Body of pancreas (tissue), 4 donors: ENCODE results near the gene CA5A. TPM values are rescaled to one million over a fixed set of nuclear protein-coding genes. Genes with fewer than 3 reads are reported as not detected.

Experiments
- ATAC-seq: fragments of 150-250 bp; one replicate; pipeline ENCODE4 v1.9.1; 2016
- DNase-seq, 4 donors: peaks; one replicate each; pipeline ENCODE4 v3.0.0-alpha.2; 2019
- H3K27ac ChIP-seq, 4 donors: fragments of 200-600 bp; sonication (generic); 1 replicate in 3 of 4; 2 replicates in 1 of 4; pipeline versions ENCODE4 v1.5.1 to v1.6.1; 2016 to 2019; ENCODE audit warnings: mild to moderate bottlenecking in 1 of 4, mixed read lengths in 1 of 4, moderate library complexity in 1 of 4
- H3K27me3 ChIP-seq, 2 donors: fragments of 200-600 bp; sonication (generic); one replicate each; pipeline ENCODE4 v1.6.0; 2016; ENCODE audit warnings: mild to moderate bottlenecking in 1 of 2
- H3K36me3 ChIP-seq, 2 donors: fragments of 200-600 bp; sonication (generic); replicated peaks in 1 of 2; 2 replicates each; pipeline ENCODE4 v1.5.1; 2016; ENCODE audit warnings: low read depth in 2 of 2; ENCODE audit not compliant: insufficient read depth in 1 of 2
- H3K4me1 ChIP-seq: fragments of 200-600 bp; sonication (generic); one replicate; pipeline ENCODE4 v1.6.0; 2016
- H3K4me3 ChIP-seq, 2 donors: fragments of 200-600 bp; sonication (generic); 1 replicate in 1 of 2; 2 replicates in 1 of 2; pipeline ENCODE4 v1.5.1; 2016 to 2019
- H3K9me3 ChIP-seq, 3 donors: fragments of 200-600 bp; sonication (generic); 1 replicate in 2 of 3; 2 replicates in 1 of 3; pipeline ENCODE4 v1.5.1; 2016
- CTCF ChIP-seq, 7 experiments: fragments of 450-650 bp in 4 of 7; fragments of 200-600 bp in 3 of 7; sonication (generic) in 3 of 7; IDR thresholded peaks; one replicate each; pipeline ENCODE4 v1.5.1; 2016 to 2019; ENCODE audit warnings: antibody characterized with exemption in 7 of 7
- POLR2A ChIP-seq, 3 donors: fragments of 450-650 bp; IDR thresholded peaks; one replicate each; pipeline ENCODE4 v1.6.1; 2016; ENCODE audit warnings: antibody characterized with exemption in 3 of 3, mild to moderate bottlenecking in 2 of 3
- WGBS, 2 donors: methylation state at CpG; one replicate each; pipeline ENCODE4 v1.1.5; 2017; 5-methylcytosine and 5-hydroxymethylcytosine counted together
- intact Hi-C: fragments of 100-400 bp; cut with DNase I; formaldehyde crosslinking; loops from one replicate; pipeline ENCODE4 v1.15.1; 2023
- total RNA-seq, 2 donors: library from RNA; depleted of rRNA; stranded (reverse); fragments of >200 nt; gene quantifications; one replicate each; pipeline ENCODE4 v1.1.0, GENCODE V29; 2016

Gene CA5A
- total RNA-seq, 2 donors from 2014 or later, result not detected

- Histone ChIP-seq H3K27me3 (no peaks in the 10 kb centered on the region), H3K36me3 (no peaks in the 10 kb centered on the region), H3K4me3 (no peak overlapping the region), H3K9me3 (no peaks in the 10 kb centered on the region), H3K4me1 (peaks cover 55% of the 10 kb centered on the region), H3K27ac (peak overlapping the region; percentile 71 to 88 (median 88))
- TF ChIP-seq POLR2A (IDR thresholded peaks at IDR 0.05), result no peak
- 51 to 72% methylated on average over 10 to 16 of the region's 16 CpGs for WGBS, 2 donors
- DNase-seq, result peak in 3 of 4 donors; percentile 34 to 52 (median 47)
- no peak for ATAC-seq
- intact Hi-C loops, result no loop called here
Observed at GRCh38 chr16:87849419-87850008, 86.8 kb downstream of the CA5A start.

- Histone ChIP-seq H3K27me3 (no peaks in the 10 kb centered on the region), H3K27ac (peak overlapping the region; percentile 71 to 88 (median 88)), H3K4me3 (no peak overlapping the region), H3K4me1 (peaks cover 50% of the 10 kb centered on the region), H3K36me3 (no peaks in the 10 kb centered on the region), H3K9me3 (no peaks in the 10 kb centered on the region)
- intact Hi-C loops, result no loop called here
- ATAC-seq (no peak), DNase-seq (peak in 3 of 4 donors; percentile 47 to 56 (median 49))
- 72 to 89% methylated on average over 18 of the region's 18 CpGs for WGBS, 2 donors
- TF ChIP-seq CTCF (IDR thresholded peaks at IDR 0.05) (no peak), POLR2A (IDR thresholded peaks at IDR 0.05) (no peak)
Observed at GRCh38 chr16:87848676-87849345, 87.5 kb downstream of the CA5A start.

- H3K27me3 ChIP-seq, result no peaks in the 10 kb centered on the region
- H3K4me3 ChIP-seq, result no peak overlapping the region
- no peaks in the 10 kb centered on the region for H3K36me3 ChIP-seq
- no peak for TF ChIP-seq CTCF (IDR thresholded peaks at IDR 0.05)
- TF ChIP-seq POLR2A (IDR thresholded peaks at IDR 0.05), result peak in 2 of 3 donors; percentile 33
- intact Hi-C loops, result no loop called here
- H3K4me1 ChIP-seq, result peaks cover 43% of the 10 kb centered on the region
- ATAC-seq, result peak; percentile 86
- peak; percentile 56 to 81 (median 72) for DNase-seq
- WGBS, 2 donors, result 61 to 72% methylated on average over 18 to 26 of the region's 28 CpGs
- H3K27ac ChIP-seq, result peak overlapping the region; percentile 71 to 88 (median 88)
- no peaks in the 10 kb centered on the region for H3K9me3 ChIP-seq
Observed at GRCh38 chr16:87847785-87848675, 88.3 kb downstream of the CA5A start.

- ATAC-seq (no peak), DNase-seq (no peak)
- intact Hi-C loops, result no loop called here
- peak overlapping the region; percentile 71 to 88 (median 88) for H3K27ac ChIP-seq
- H3K27me3 ChIP-seq, result no peaks in the 10 kb centered on the region
- H3K9me3 ChIP-seq, result no peaks in the 10 kb centered on the region
- H3K4me3 ChIP-seq, result no peak overlapping the region
- 60 to 80% methylated on average over 3 to 8 of the region's 8 CpGs for WGBS, 2 donors
- no peaks in the 10 kb centered on the region for H3K36me3 ChIP-seq
- peaks cover 38% of the 10 kb centered on the region for H3K4me1 ChIP-seq
- TF ChIP-seq CTCF (IDR thresholded peaks at IDR 0.05) (no peak), POLR2A (IDR thresholded peaks at IDR 0.05) (no peak)
Observed at GRCh38 chr16:87847467-87847784, 88.9 kb downstream of the CA5A start.
